CD14-positive monocyte (primary cell): ENCODE results near the gene SS18L1. TPM values are rescaled to one million over a fixed set of nuclear protein-coding genes. Genes with fewer than 3 reads are reported as not detected.

Experiments
- DNase-seq, 3 donors: peaks; one replicate each; pipeline ENCODE4 v3.0.0-alpha.2; 2011 to 2022
- H2AFZ ChIP-seq: 2 replicates; pipeline ENCODE4 v1.6.0; 2012; ENCODE audit warnings: mild to moderate bottlenecking, low read depth, low read length, inconsistent platforms; ENCODE audit not compliant: insufficient read depth, poor library complexity, severe bottlenecking
- H3K27ac ChIP-seq, 2 donors: 1 replicate in 1 of 2; 2 replicates in 1 of 2; pipeline ENCODE4 v1.5.1; 2012 to 2013; ENCODE audit warnings: low read length in 2 of 2, control low read depth in 1 of 2, inconsistent platforms in 1 of 2, low read depth in 1 of 2, mild to moderate bottlenecking in 1 of 2
- H3K27me3 ChIP-seq, 2 donors: one replicate each; pipeline versions ENCODE4 v1.6.0 to v1.6.1; 2011 to 2013; ENCODE audit warnings: low read length in 2 of 2; ENCODE audit not compliant: control insufficient read depth in 2 of 2, insufficient read depth in 2 of 2
- H3K36me3 ChIP-seq, 2 donors: replicated peaks in 1 of 2; 1 replicate in 1 of 2; 2 replicates in 1 of 2; pipeline versions ENCODE4 v1.5.1 to v1.6.1; 2012 to 2013; ENCODE audit warnings: low read length in 2 of 2, control low read depth in 1 of 2, inconsistent platforms in 1 of 2, mild to moderate bottlenecking in 1 of 2; ENCODE audit not compliant: insufficient read depth in 2 of 2, control insufficient read depth in 1 of 2
- H3K4me1 ChIP-seq, 2 donors: 1 replicate in 1 of 2; 2 replicates in 1 of 2; pipeline versions ENCODE4 v1.5.1 to v1.6.1; 2012 to 2013; ENCODE audit warnings: low read length in 2 of 2, control low read depth in 1 of 2, inconsistent platforms in 1 of 2, mild to moderate bottlenecking in 1 of 2, moderate library complexity in 1 of 2; ENCODE audit not compliant: insufficient read depth in 2 of 2, control insufficient read depth in 1 of 2
- H3K4me2 ChIP-seq: replicated peaks from 2 replicates; pipeline ENCODE3; 2012; ENCODE audit warnings: low read length, moderate library complexity, mild to moderate bottlenecking; ENCODE audit not compliant: poor library complexity, severe bottlenecking; ENCODE audit errors: extremely low read depth
- H3K4me3 ChIP-seq, 3 experiments: fragments of 200-600 bp in 1 of 3; sonication (generic) in 1 of 3; replicated peaks in 1 of 3; 1 replicate in 2 of 3; 2 replicates in 1 of 3; pipeline ENCODE4 v1.5.1; 2011 to 2013; ENCODE audit warnings: low read length in 3 of 3, mild to moderate bottlenecking in 3 of 3, control low read depth in 2 of 3, low read depth in 2 of 3, inconsistent platforms in 1 of 3, moderate library complexity in 1 of 3
- H3K79me2 ChIP-seq: 2 replicates; pipeline ENCODE4 v1.6.0; 2012; ENCODE audit warnings: mild to moderate bottlenecking, control low read depth, inconsistent platforms, low read length, moderate library complexity; ENCODE audit not compliant: insufficient read depth
- H3K9ac ChIP-seq: 2 replicates; pipeline ENCODE4 v1.6.0; 2017; ENCODE audit warnings: low read length, mild to moderate bottlenecking; ENCODE audit not compliant: insufficient read depth, poor library complexity, severe bottlenecking
- H3K9me3 ChIP-seq, 2 donors: replicated peaks in 1 of 2; 1 replicate in 1 of 2; 2 replicates in 1 of 2; pipeline versions ENCODE4 v1.5.1 to v1.6.1; 2012 to 2013; ENCODE audit warnings: low read length in 2 of 2, control low read depth in 1 of 2; ENCODE audit not compliant: control insufficient read depth in 1 of 2, insufficient read depth in 1 of 2
- H4K20me1 ChIP-seq: 2 replicates; pipeline ENCODE4 v1.6.0; 2012; ENCODE audit warnings: mild to moderate bottlenecking, low read length, control low read depth, moderate library complexity; ENCODE audit not compliant: insufficient read depth
- H3K27ac Mint-ChIP-seq, 7 donors: one replicate each; pipeline ENCODE4 v1.8.0; 2020; ENCODE audit warnings: mild to moderate bottlenecking in 7 of 7, mixed read lengths in 7 of 7, moderate library complexity in 6 of 7, inconsistent platforms in 2 of 7
- H3K27me3 Mint-ChIP-seq, 3 donors: one replicate each; pipeline ENCODE4 v1.8.0; 2021 to 2022; ENCODE audit warnings: low read depth in 3 of 3, mild to moderate bottlenecking in 3 of 3, mixed read lengths in 3 of 3, moderate library complexity in 3 of 3, inconsistent platforms in 1 of 3
- H3K36me3 Mint-ChIP-seq, 2 donors: one replicate each; pipeline ENCODE4 v1.8.0; 2020; ENCODE audit warnings: mixed read lengths in 2 of 2, inconsistent platforms in 1 of 2, mild to moderate bottlenecking in 1 of 2
- H3K4me1 Mint-ChIP-seq: one replicate; pipeline ENCODE4 v1.8.0; 2020; ENCODE audit warnings: mild to moderate bottlenecking, mixed read lengths
- H3K4me3 Mint-ChIP-seq, 2 donors: one replicate each; pipeline ENCODE4 v1.8.0; 2020; ENCODE audit warnings: mild to moderate bottlenecking in 2 of 2, mixed read lengths in 2 of 2, moderate library complexity in 1 of 2
- H3K9me3 Mint-ChIP-seq, 7 donors: one replicate each; pipeline ENCODE4 v1.8.0; 2020 to 2022; ENCODE audit warnings: mixed read lengths in 7 of 7, mild to moderate bottlenecking in 6 of 7, moderate library complexity in 6 of 7, inconsistent platforms in 2 of 7
- WGBS: methylation state at CpG from one replicate; pipeline ENCODE4 v1.1.5; 2013; ENCODE audit warnings: missing lambda C conversion rate; ENCODE audit not compliant: insufficient coverage; 5-methylcytosine and 5-hydroxymethylcytosine counted together
- intact Hi-C, 2 donors: fragments of 100-400 bp; cut with micrococcal nuclease; formaldehyde crosslinking; loops; one replicate each; pipeline versions ENCODE4 v1.15.0 to v1.15.1; 2023
- polyA plus RNA-seq, 3 donors: library from polyadenylated mRNA; depleted of rRNA in 1 of 3; unstranded in 2 of 3; stranded (reverse) in 1 of 3; fragments of 300-500 nt in 2 of 3; fragments of >200 nt in 1 of 3; fragmentation: Illumina TruSeq in 2 of 3; gene quantifications; 1 replicate in 2 of 3; 2 replicates in 1 of 3; pipeline ENCODE4 v1.2.3, GENCODE V29; 2012 to 2021
- TF ChIP-seq, protein P1 (sequence below): fragments of 200-600 bp; IDR thresholded peaks from one replicate; pipeline ENCODE4 v1.8.0; 2022; ENCODE audit warnings: antibody characterized with exemption, mild to moderate bottlenecking

The SS18L1 gene
- polyA plus RNA-seq, 3 donors = 0.75 to 16.5 (median 1.1) TPM

DNA sequence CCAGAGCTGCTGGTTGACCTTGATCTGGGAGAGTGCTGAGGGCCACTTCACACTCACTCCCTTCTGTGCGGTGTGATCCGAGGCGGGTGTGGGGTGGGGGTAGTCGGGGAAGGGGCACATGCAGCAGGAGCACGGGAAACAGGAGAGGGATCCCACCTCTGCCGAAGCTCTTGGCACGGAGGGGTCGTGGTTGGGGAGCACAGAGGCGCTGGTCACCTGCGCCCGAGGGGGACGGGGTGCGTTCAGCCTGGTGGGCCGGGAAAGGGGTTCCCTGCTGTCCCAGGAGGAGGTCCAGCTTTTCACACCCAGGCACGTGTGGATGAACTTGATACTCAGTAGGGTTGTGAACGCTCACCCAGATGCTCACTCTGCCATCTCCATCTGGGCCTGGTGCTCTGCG is 17.3 kb downstream of the SS18L1 start:
- intact Hi-C loops = no loop called here
- Histone ChIP-seq H3K27ac (no peak overlapping the region), H3K9me3 (no peaks in the 10 kb centered on the region), H3K4me2 (no peak overlapping the region), H4K20me1 (peaks cover 26% of the 10 kb centered on the region), H3K27me3 (no peaks in the 10 kb centered on the region), H3K4me1 (no peaks in the 10 kb centered on the region), H3K36me3 (peaks cover 51 to 79% of the 10 kb centered on the region in 2 donors), H3K79me2 (peaks cover 19% of the 10 kb centered on the region), H3K9ac (no peak overlapping the region), H2AFZ (no peak overlapping the region), H3K4me3 (no peak overlapping the region)
- no peak overlapping the region for H3K27ac Mint-ChIP-seq
- peaks cover 3% of the 10 kb centered on the region for H3K4me1 Mint-ChIP-seq
- TF ChIP-seq, protein P1, sequence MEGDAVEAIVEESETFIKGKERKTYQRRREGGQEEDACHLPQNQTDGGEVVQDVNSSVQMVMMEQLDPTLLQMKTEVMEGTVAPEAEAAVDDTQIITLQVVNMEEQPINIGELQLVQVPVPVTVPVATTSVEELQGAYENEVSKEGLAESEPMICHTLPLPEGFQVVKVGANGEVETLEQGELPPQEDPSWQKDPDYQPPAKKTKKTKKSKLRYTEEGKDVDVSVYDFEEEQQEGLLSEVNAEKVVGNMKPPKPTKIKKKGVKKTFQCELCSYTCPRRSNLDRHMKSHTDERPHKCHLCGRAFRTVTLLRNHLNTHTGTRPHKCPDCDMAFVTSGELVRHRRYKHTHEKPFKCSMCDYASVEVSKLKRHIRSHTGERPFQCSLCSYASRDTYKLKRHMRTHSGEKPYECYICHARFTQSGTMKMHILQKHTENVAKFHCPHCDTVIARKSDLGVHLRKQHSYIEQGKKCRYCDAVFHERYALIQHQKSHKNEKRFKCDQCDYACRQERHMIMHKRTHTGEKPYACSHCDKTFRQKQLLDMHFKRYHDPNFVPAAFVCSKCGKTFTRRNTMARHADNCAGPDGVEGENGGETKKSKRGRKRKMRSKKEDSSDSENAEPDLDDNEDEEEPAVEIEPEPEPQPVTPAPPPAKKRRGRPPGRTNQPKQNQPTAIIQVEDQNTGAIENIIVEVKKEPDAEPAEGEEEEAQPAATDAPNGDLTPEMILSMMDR = no peak
- no peak overlapping the region for H3K4me3 Mint-ChIP-seq
- 98% methylated on average over 13 of the region's 17 CpGs for WGBS
- H3K36me3 Mint-ChIP-seq = peaks cover 48 to 75% of the 10 kb centered on the region in 2 donors
- DNase-seq = no peak
- no peaks in the 10 kb centered on the region for H3K9me3 Mint-ChIP-seq
- peaks cover 0 to 4% (median 2%) of the 10 kb centered on the region in 3 donors for H3K27me3 Mint-ChIP-seq

DNA sequence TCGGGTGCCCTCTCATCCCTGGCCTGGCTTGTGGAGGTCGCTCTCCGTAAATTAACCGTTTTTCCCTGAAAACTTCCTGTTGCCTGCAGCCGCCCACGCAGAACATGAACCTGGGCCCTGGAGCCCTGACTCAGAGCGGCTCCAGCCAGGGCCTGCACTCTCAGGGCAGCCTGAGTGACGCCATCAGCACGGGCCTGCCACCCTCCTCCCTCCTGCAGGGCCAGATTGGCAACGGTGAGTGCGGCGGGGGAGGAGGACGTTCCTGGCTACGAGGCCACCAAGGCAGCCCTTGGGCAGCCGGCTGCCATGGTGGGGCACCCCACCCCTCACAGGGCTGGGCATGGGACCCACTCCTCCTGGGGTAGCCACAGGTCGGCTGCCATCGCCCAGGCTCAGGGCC is 17.8 kb downstream of the SS18L1 start:
- Mint-ChIP-seq H3K4me1 (peaks cover 3% of the 10 kb centered on the region), H3K9me3 (no peaks in the 10 kb centered on the region), H3K4me3 (no peak overlapping the region), H3K27ac (no peak overlapping the region), H3K27me3 (peaks cover 0 to 2% (median under 1%) of the 10 kb centered on the region in 3 donors), H3K36me3 (peaks cover 51 to 76% of the 10 kb centered on the region in 2 donors)
- Histone ChIP-seq H4K20me1 (peaks cover 21% of the 10 kb centered on the region), H2AFZ (no peak overlapping the region), H3K79me2 (peaks cover 19% of the 10 kb centered on the region), H3K27ac (no peak overlapping the region), H3K4me2 (no peak overlapping the region), H3K4me3 (no peak overlapping the region), H3K36me3 (peaks cover 51 to 82% of the 10 kb centered on the region in 2 donors), H3K4me1 (no peaks in the 10 kb centered on the region), H3K9ac (no peak overlapping the region), H3K27me3 (no peaks in the 10 kb centered on the region), H3K9me3 (no peaks in the 10 kb centered on the region)
- 97% methylated on average over 12 of the region's 17 CpGs for WGBS
- intact Hi-C loops = no loop called here
- TF ChIP-seq, protein P1 = no peak
- no peak for DNase-seq
